ENCODE results near the gene KCNA4.
A peak's percentile ranks its signal among the peaks of the same experiment; 100 is the strongest.

KCNA4 gene

GRCh38 chr11:30046578-30046945, 29.7 kb upstream of the KCNA4 start:
- Histone ChIP-seq H3K4me1 (ENCODE audit: control insufficient read depth in 2 of 2, insufficient read depth in 1 of 2, low read depth in 1 of 2, low read length in 2 of 2) (no peaks in the 10 kb centered on the region), H2BK12ac (ENCODE audit: low read length) (no peak overlapping the region), H3K4me2 (ENCODE audit: insufficient read depth, low read length, poor library complexity, severe bottlenecking) (no peak overlapping the region), H3K14ac (ENCODE audit: low read length) (no peak overlapping the region), H3K36me3 (replicated peaks in 1 of 2; ENCODE audit: control insufficient read depth in 2 of 2, insufficient read depth in 2 of 2, low read length in 2 of 2) (no peaks in the 10 kb centered on the region), H2AK5ac (ENCODE audit: low read depth, low read length) (no peak overlapping the region), H3K4ac (ENCODE audit: low read length) (no peak overlapping the region), H3K27ac (replicated peaks; ENCODE audit: low read length) (no peak overlapping the region), H2AFZ (ENCODE audit: low read length) (no peak overlapping the region), H3K4me3 (ENCODE audit: low read length in 2 of 2) (no peak overlapping the region), H3K27me3 (ENCODE audit: control insufficient read depth in 3 of 3, insufficient read depth in 3 of 3, low read depth in 1 of 3, low read length in 3 of 3) (no peaks in the 10 kb centered on the region), H2BK15ac (ENCODE audit: low read length) (no peak overlapping the region), H3K23ac (ENCODE audit: low read depth, low read length, poor library complexity) (no peak overlapping the region), H3K18ac (ENCODE audit: low read length) (no peak overlapping the region), H2BK120ac (ENCODE audit: low read depth, low read length) (no peak overlapping the region), H3K79me1 (ENCODE audit: low read depth, low read length) (no peaks in the 10 kb centered on the region), H3K9me3 (replicated peaks in 1 of 2; ENCODE audit: control insufficient read depth in 2 of 2, insufficient read depth in 1 of 2, low read depth in 1 of 2, low read length in 2 of 2) (no peaks in the 10 kb centered on the region), H4K91ac (ENCODE audit: low read depth, low read length, poor library complexity) (no peak overlapping the region), H2BK5ac (ENCODE audit: low read length) (no peak overlapping the region), H3K9ac (ENCODE audit: low read depth, low read length, poor library complexity) (no peak overlapping the region), H4K8ac (ENCODE audit: low read depth, low read length) (no peak overlapping the region)
- WGBS, 2 donors (ENCODE audit: extremely low coverage in 2 of 2, insufficient read length in 2 of 2, insufficient replicate concordance in 1 of 2): no CpG with 5 or more reads among the region's 6 CpGs
- DNase-seq (ENCODE audit: low spot score): no peak

DNA sequence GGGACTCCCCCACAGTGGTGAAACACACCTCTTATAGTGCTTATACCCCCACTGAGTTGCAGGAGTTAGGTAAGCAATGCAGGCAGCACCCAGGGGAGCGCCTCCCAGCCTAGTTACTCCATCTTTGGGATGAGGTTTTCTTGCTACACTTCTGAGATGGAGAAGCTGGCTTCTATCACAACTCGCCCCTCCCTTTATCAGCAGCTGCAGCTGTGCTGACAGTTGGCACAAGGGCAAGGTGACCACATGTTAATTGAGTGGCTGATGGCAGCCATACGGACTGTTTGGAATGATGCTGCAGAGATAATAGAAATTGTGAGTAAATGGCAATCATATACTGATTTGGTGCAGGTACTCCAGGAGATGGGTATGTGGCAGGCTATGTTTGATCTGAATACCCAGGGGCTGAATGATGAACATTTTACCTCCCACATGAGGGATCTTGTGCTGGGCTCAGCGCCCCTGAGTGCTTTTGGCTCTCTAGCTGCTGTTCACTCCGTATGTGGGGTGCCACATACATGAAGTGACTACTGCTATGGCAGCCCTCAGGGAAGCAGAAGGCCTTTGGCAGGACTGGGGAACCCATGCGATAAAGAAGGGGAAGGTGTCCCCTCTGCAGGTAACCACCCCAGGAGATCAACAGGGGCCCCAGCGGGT, 29.2 kb upstream of the KCNA4 start:
- WGBS, 2 donors (ENCODE audit: extremely low coverage in 2 of 2, insufficient read length in 2 of 2, insufficient replicate concordance in 1 of 2): no CpG with 5 or more reads among the region's 7 CpGs
- DNase-seq (ENCODE audit: low spot score): no peak

GRCh38 chr11:30045144-30045543, 28.3 kb upstream of the KCNA4 start:
- H2BK15ac ChIP-seq (ENCODE audit: low read length): no peak overlapping the region
- H3K27ac ChIP-seq (replicated peaks; ENCODE audit: low read length): no peak overlapping the region
- H2AK5ac ChIP-seq (ENCODE audit: low read depth, low read length): no peak overlapping the region
- no peaks in the 10 kb centered on the region for H3K27me3 ChIP-seq (ENCODE audit: control insufficient read depth in 3 of 3, insufficient read depth in 3 of 3, low read depth in 1 of 3, low read length in 3 of 3)
- H2BK12ac ChIP-seq (ENCODE audit: low read length): no peak overlapping the region
- DNase-seq (ENCODE audit: low spot score): no peak
- no peaks in the 10 kb centered on the region for H3K36me3 ChIP-seq (replicated peaks in 1 of 2; ENCODE audit: control insufficient read depth in 2 of 2, insufficient read depth in 2 of 2, low read length in 2 of 2)
- H3K79me1 ChIP-seq (ENCODE audit: low read depth, low read length): no peaks in the 10 kb centered on the region
- H4K8ac ChIP-seq (ENCODE audit: low read depth, low read length): no peak overlapping the region
- H3K23ac ChIP-seq (ENCODE audit: low read depth, low read length, poor library complexity): peak overlapping the region; percentile 10
- H3K9me3 ChIP-seq (replicated peaks in 1 of 2; ENCODE audit: control insufficient read depth in 2 of 2, insufficient read depth in 1 of 2, low read depth in 1 of 2, low read length in 2 of 2): no peaks in the 10 kb centered on the region
- no peak overlapping the region for H3K4me2 ChIP-seq (ENCODE audit: insufficient read depth, low read length, poor library complexity, severe bottlenecking)
- no peak overlapping the region for H3K9ac ChIP-seq (ENCODE audit: low read depth, low read length, poor library complexity)
- H2BK120ac ChIP-seq (ENCODE audit: low read depth, low read length): no peak overlapping the region
- no peak overlapping the region for H4K91ac ChIP-seq (ENCODE audit: low read depth, low read length, poor library complexity)
- no peak overlapping the region for H3K4me3 ChIP-seq (ENCODE audit: low read length in 2 of 2)
- no peak overlapping the region for H2AFZ ChIP-seq (ENCODE audit: low read length)
- H3K4me1 ChIP-seq (ENCODE audit: control insufficient read depth in 2 of 2, insufficient read depth in 1 of 2, low read depth in 1 of 2, low read length in 2 of 2): no peaks in the 10 kb centered on the region
- H3K14ac ChIP-seq (ENCODE audit: low read length): no peak overlapping the region
- no CpG with 5 or more reads among the region's 6 CpGs for WGBS, 2 donors (ENCODE audit: extremely low coverage in 2 of 2, insufficient read length in 2 of 2, insufficient replicate concordance in 1 of 2)
- no peak overlapping the region for H3K18ac ChIP-seq (ENCODE audit: low read length)
- H2BK5ac ChIP-seq (ENCODE audit: low read length): no peak overlapping the region
- no peak overlapping the region for H3K4ac ChIP-seq (ENCODE audit: low read length)

More for the DNA sequence above, 29.2 kb upstream of the KCNA4 start:
- no peak overlapping the region for H3K23ac ChIP-seq (ENCODE audit: low read depth, low read length, poor library complexity)
- H2BK15ac ChIP-seq (ENCODE audit: low read length): no peak overlapping the region
- no peak overlapping the region for H2BK120ac ChIP-seq (ENCODE audit: low read depth, low read length)
- no peak overlapping the region for H4K8ac ChIP-seq (ENCODE audit: low read depth, low read length)
- no peak overlapping the region for H2BK5ac ChIP-seq (ENCODE audit: low read length)
- H2BK12ac ChIP-seq (ENCODE audit: low read length): no peak overlapping the region
- no peak overlapping the region for H3K27ac ChIP-seq (replicated peaks; ENCODE audit: low read length)
- no peak overlapping the region for H3K14ac ChIP-seq (ENCODE audit: low read length)
- H3K4ac ChIP-seq (ENCODE audit: low read length): no peak overlapping the region
- H2AK5ac ChIP-seq (ENCODE audit: low read depth, low read length): no peak overlapping the region
- H3K4me3 ChIP-seq (ENCODE audit: low read length in 2 of 2): no peak overlapping the region
- H3K9ac ChIP-seq (ENCODE audit: low read depth, low read length, poor library complexity): no peak overlapping the region
- H3K4me1 ChIP-seq (ENCODE audit: control insufficient read depth in 2 of 2, insufficient read depth in 1 of 2, low read depth in 1 of 2, low read length in 2 of 2): no peaks in the 10 kb centered on the region
- no peak overlapping the region for H3K4me2 ChIP-seq (ENCODE audit: insufficient read depth, low read length, poor library complexity, severe bottlenecking)
- no peaks in the 10 kb centered on the region for H3K79me1 ChIP-seq (ENCODE audit: low read depth, low read length)
- no peaks in the 10 kb centered on the region for H3K27me3 ChIP-seq (ENCODE audit: control insufficient read depth in 3 of 3, insufficient read depth in 3 of 3, low read depth in 1 of 3, low read length in 3 of 3)
- H4K91ac ChIP-seq (ENCODE audit: low read depth, low read length, poor library complexity): no peak overlapping the region
- no peaks in the 10 kb centered on the region for H3K9me3 ChIP-seq (replicated peaks in 1 of 2; ENCODE audit: control insufficient read depth in 2 of 2, insufficient read depth in 1 of 2, low read depth in 1 of 2, low read length in 2 of 2)
- no peak overlapping the region for H3K18ac ChIP-seq (ENCODE audit: low read length)
- H2AFZ ChIP-seq (ENCODE audit: low read length): no peak overlapping the region
- no peaks in the 10 kb centered on the region for H3K36me3 ChIP-seq (replicated peaks in 1 of 2; ENCODE audit: control insufficient read depth in 2 of 2, insufficient read depth in 2 of 2, low read length in 2 of 2)

DNA sequence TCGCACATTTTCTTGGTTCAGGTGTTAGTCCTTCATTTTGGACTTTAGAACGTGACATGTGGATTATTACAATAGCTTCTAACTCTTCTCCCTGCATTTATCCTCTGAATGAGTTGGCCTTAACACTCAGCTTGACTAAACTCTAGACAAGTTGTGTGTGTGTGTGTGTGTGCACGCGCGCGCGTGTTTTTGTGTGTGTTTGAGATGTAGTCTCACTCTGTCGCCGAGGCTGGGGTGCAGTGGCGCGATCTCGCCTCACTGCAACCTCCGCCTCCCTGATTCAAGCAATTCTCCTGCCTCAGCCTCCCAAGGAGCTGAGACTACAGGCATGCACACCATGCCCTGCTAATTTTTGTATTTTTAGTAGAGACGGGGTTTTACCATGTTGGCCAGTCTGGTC, 24.3 kb upstream of the KCNA4 start:
- DNase-seq (ENCODE audit: low spot score): no peak
- H2BK5ac ChIP-seq (ENCODE audit: low read length): no peak overlapping the region
- no peak overlapping the region for H3K18ac ChIP-seq (ENCODE audit: low read length)
- no peaks in the 10 kb centered on the region for H3K27me3 ChIP-seq (ENCODE audit: control insufficient read depth in 3 of 3, insufficient read depth in 3 of 3, low read depth in 1 of 3, low read length in 3 of 3)
- no CpG with 5 or more reads among the region's 14 CpGs for WGBS, 2 donors (ENCODE audit: extremely low coverage in 2 of 2, insufficient read length in 2 of 2, insufficient replicate concordance in 1 of 2)
- no peaks in the 10 kb centered on the region for H3K4me1 ChIP-seq (ENCODE audit: control insufficient read depth in 2 of 2, insufficient read depth in 1 of 2, low read depth in 1 of 2, low read length in 2 of 2)
- H3K9me3 ChIP-seq (replicated peaks in 1 of 2; ENCODE audit: control insufficient read depth in 2 of 2, insufficient read depth in 1 of 2, low read depth in 1 of 2, low read length in 2 of 2): no peaks in the 10 kb centered on the region
- H2BK15ac ChIP-seq (ENCODE audit: low read length): no peak overlapping the region
- H2AFZ ChIP-seq (ENCODE audit: low read length): no peak overlapping the region
- H2AK5ac ChIP-seq (ENCODE audit: low read depth, low read length): no peak overlapping the region
- H3K27ac ChIP-seq (replicated peaks; ENCODE audit: low read length): no peak overlapping the region
- no peak overlapping the region for H3K23ac ChIP-seq (ENCODE audit: low read depth, low read length, poor library complexity)
- no peak overlapping the region for H3K14ac ChIP-seq (ENCODE audit: low read length)
- H4K91ac ChIP-seq (ENCODE audit: low read depth, low read length, poor library complexity): no peak overlapping the region
- no peak overlapping the region for H2BK120ac ChIP-seq (ENCODE audit: low read depth, low read length)
- no peaks in the 10 kb centered on the region for H3K79me1 ChIP-seq (ENCODE audit: low read depth, low read length)
- H4K8ac ChIP-seq (ENCODE audit: low read depth, low read length): no peak overlapping the region
- H2BK12ac ChIP-seq (ENCODE audit: low read length): no peak overlapping the region
- no peak overlapping the region for H3K4me3 ChIP-seq (ENCODE audit: low read length in 2 of 2)
- H3K4me2 ChIP-seq (ENCODE audit: insufficient read depth, low read length, poor library complexity, severe bottlenecking): no peak overlapping the region
- no peak overlapping the region for H3K4ac ChIP-seq (ENCODE audit: low read length)
- no peak overlapping the region for H3K9ac ChIP-seq (ENCODE audit: low read depth, low read length, poor library complexity)
- H3K36me3 ChIP-seq (replicated peaks in 1 of 2; ENCODE audit: control insufficient read depth in 2 of 2, insufficient read depth in 2 of 2, low read length in 2 of 2): no peaks in the 10 kb centered on the region
